Brain microvascular endothelial cell (primary cell): ENCODE results near the gene AHDC1.

Experiments used
- DNase-seq: peaks from one replicate; pipeline ENCODE4 v3.0.0-alpha.2; 2020
- H3K27ac ChIP-seq: fragments of 250-450 bp; sonication (Bioruptor Pico); 2 replicates; pipeline ENCODE4 v1.5.1; 2020; ENCODE audit warnings: mild to moderate bottlenecking, moderate library complexity
- H3K27me3 ChIP-seq: fragments of 250-450 bp; sonication (Bioruptor Pico); replicated peaks from 2 replicates; pipeline ENCODE4 v1.5.1; 2020; ENCODE audit warnings: mild to moderate bottlenecking
- H3K36me3 ChIP-seq: fragments of 250-450 bp; sonication (Bioruptor Pico); replicated peaks from 2 replicates; pipeline ENCODE4 v1.5.1; 2020; ENCODE audit warnings: mild to moderate bottlenecking
- H3K4me3 ChIP-seq: 2 replicates; pipeline ENCODE4 v1.5.1; 2011; ENCODE audit warnings: low read depth, mild to moderate bottlenecking, control low read depth, low read length, moderate library complexity
- in situ Hi-C: cut with HindIII; loops from 2 replicates; pipeline ENCODE4 v1.10.0; 2017; ENCODE audit warnings: low sequenced_read_pairs, low pct_ligation_motif_present
- TF ChIP-seq, protein P1 (sequence below): IDR thresholded peaks from 2 replicates; pipeline ENCODE4 v1.5.1; 2011; ENCODE audit warnings: low read depth, mild to moderate bottlenecking, moderate library complexity, low read length, control low read depth, inconsistent platforms; ENCODE audit errors: missing control alignments

The AHDC1 gene

GRCh38 chr1:27489501-27489972 is 114.4 kb downstream of the AHDC1 start:
- no peaks in the 10 kb centered on the region for H3K36me3 ChIP-seq
- TF ChIP-seq, protein P1, sequence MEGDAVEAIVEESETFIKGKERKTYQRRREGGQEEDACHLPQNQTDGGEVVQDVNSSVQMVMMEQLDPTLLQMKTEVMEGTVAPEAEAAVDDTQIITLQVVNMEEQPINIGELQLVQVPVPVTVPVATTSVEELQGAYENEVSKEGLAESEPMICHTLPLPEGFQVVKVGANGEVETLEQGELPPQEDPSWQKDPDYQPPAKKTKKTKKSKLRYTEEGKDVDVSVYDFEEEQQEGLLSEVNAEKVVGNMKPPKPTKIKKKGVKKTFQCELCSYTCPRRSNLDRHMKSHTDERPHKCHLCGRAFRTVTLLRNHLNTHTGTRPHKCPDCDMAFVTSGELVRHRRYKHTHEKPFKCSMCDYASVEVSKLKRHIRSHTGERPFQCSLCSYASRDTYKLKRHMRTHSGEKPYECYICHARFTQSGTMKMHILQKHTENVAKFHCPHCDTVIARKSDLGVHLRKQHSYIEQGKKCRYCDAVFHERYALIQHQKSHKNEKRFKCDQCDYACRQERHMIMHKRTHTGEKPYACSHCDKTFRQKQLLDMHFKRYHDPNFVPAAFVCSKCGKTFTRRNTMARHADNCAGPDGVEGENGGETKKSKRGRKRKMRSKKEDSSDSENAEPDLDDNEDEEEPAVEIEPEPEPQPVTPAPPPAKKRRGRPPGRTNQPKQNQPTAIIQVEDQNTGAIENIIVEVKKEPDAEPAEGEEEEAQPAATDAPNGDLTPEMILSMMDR = no peak
- peak overlapping the region; percentile 98 for H3K4me3 ChIP-seq
- DNase-seq = peak; percentile 10
- no peaks in the 10 kb centered on the region for H3K27me3 ChIP-seq
- peak overlapping the region; percentile 100 for H3K27ac ChIP-seq
- in situ Hi-C loops = no loop called here

- Histone ChIP-seq H3K4me3 (peak overlapping the region; percentile 98), H3K27me3 (no peaks in the 10 kb centered on the region), H3K36me3 (no peaks in the 10 kb centered on the region), H3K27ac (no peak overlapping the region)
- in situ Hi-C loops = no loop called here
- peak; percentile 12 for DNase-seq
- TF ChIP-seq, protein P1 = no peak
Observed at GRCh38 chr1:27487966-27488884, 115.7 kb downstream of the AHDC1 start.

DNA sequence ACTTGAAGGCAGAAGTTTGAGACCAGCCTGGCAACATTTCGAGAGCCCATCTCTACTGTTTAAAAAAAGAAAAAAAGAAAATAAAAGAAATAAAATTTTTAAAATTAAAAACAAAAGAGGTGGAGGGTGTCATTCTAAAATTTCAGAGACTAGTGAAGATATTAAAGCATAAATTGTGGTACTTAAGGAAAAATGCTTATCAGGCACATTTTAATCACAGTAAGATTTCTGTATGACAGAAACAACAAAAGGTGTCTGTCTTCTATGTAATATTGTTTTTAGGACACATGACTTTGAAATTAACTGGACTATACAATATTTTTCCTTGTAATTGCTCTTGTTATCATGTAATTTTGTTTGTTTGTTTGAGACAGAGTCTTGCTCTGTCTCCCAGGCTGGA is 118.6 kb downstream of the AHDC1 start:
- in situ Hi-C loops = no loop called here
- TF ChIP-seq, protein P1 = no peak
- Histone ChIP-seq H3K36me3 (no peaks in the 10 kb centered on the region), H3K27ac (no peak overlapping the region), H3K27me3 (no peaks in the 10 kb centered on the region), H3K4me3 (no peak overlapping the region)
- DNase-seq = no peak
